IMR-90 (cell line): Measurements from ENCODE around the gene JPH3. TPM values are rescaled to one million over a fixed set of nuclear protein-coding genes. Genes with fewer than 3 reads are reported as not detected.

Experiments used
- ATAC-seq: fragments of 200-7000 bp; cut with Tn5 transposase; 2 replicates; pipeline ENCODE4 v1.9.1; 2020; ENCODE audit warnings: low read depth, mild to moderate bottlenecking, moderate library complexity
- BruUV-seq: library from RNA; stranded (reverse); fragments of 400-500 nt; replicated peaks from 2 replicates; lab custom pipeline; 2021; lab: Mats Ljungman, UMichigan
- CTCF ChIA-PET: fragments of 300-600 bp; formaldehyde crosslinking; extraction: SDS; loops from one replicate; lab custom pipeline; 2021; ENCODE audit warnings: antibody characterized with exemption; lab: Yijun Ruan, JAX
- POLR2A ChIA-PET: fragments of 300-600 bp; sonication (Branson Sonifier 250); formaldehyde crosslinking; loops from one replicate; lab custom pipeline; 2022; ENCODE audit warnings: antibody characterized with exemption; ENCODE audit not compliant: unreplicated experiment; lab: Charles Lee
- DNase-seq: peaks from one replicate; pipeline ENCODE4 v3.0.0; 2013
- H2AFZ ChIP-seq: replicated peaks from 2 replicates; pipeline ENCODE3; 2013; ENCODE audit warnings: low read length, mild to moderate bottlenecking; ENCODE audit not compliant: poor library complexity
- H2AK5ac ChIP-seq: 2 replicates; pipeline ENCODE4 v1.6.1; 2013; ENCODE audit warnings: low read depth, low read length, inconsistent platforms
- H2AK9ac ChIP-seq: replicated peaks from 2 replicates; pipeline ENCODE3; 2013; ENCODE audit warnings: mild to moderate bottlenecking, low read depth, low read length, moderate library complexity; ENCODE audit not compliant: poor library complexity
- H2BK120ac ChIP-seq: 2 replicates; pipeline ENCODE4 v1.6.1; 2013; ENCODE audit warnings: low read depth, low read length, inconsistent platforms
- H2BK15ac ChIP-seq: 3 replicates; pipeline ENCODE4 v1.6.1; 2013; ENCODE audit warnings: low read depth, low read length, inconsistent platforms
- H2BK20ac ChIP-seq: 2 replicates; pipeline ENCODE4 v1.6.1; 2013; ENCODE audit warnings: low read depth, mild to moderate bottlenecking, inconsistent platforms, low read length, moderate library complexity
- H2BK5ac ChIP-seq: 2 replicates; pipeline ENCODE4 v1.6.1; 2013; ENCODE audit warnings: mild to moderate bottlenecking, low read depth, low read length, inconsistent platforms; ENCODE audit not compliant: poor library complexity, severe bottlenecking
- H3K14ac ChIP-seq: replicated peaks from 2 replicates; pipeline ENCODE4 v1.6.1; 2013; ENCODE audit warnings: low read depth, low read length, inconsistent platforms
- H3K18ac ChIP-seq: 2 replicates; pipeline ENCODE4 v1.6.1; 2013; ENCODE audit warnings: low read depth, low read length, control low read depth
- H3K23ac ChIP-seq: 2 replicates; pipeline ENCODE4 v1.6.1; 2013; ENCODE audit warnings: low read depth, low read length, inconsistent platforms
- H3K27ac ChIP-seq: 2 replicates; pipeline ENCODE4 v1.5.1; 2013; ENCODE audit warnings: mild to moderate bottlenecking, control low read depth, low read length; ENCODE audit not compliant: insufficient read depth
- H3K27me3 ChIP-seq: 2 replicates; pipeline ENCODE4 v1.6.1; 2013; ENCODE audit warnings: low read length; ENCODE audit not compliant: control insufficient read depth, insufficient read depth
- H3K36me3 ChIP-seq: 2 replicates; pipeline ENCODE4 v1.6.1; 2013; ENCODE audit warnings: low read length, mixed read lengths; ENCODE audit not compliant: control insufficient read depth, insufficient read depth
- H3K4ac ChIP-seq: 2 replicates; pipeline ENCODE4 v1.6.1; 2013; ENCODE audit warnings: low read depth, low read length, inconsistent platforms
- H3K4me1 ChIP-seq: 2 replicates; pipeline ENCODE4 v1.6.1; 2013; ENCODE audit warnings: low read length, mixed read lengths; ENCODE audit not compliant: control insufficient read depth, insufficient read depth
- H3K4me2 ChIP-seq: 2 replicates; pipeline ENCODE4 v1.6.1; 2013; ENCODE audit warnings: low read depth, mild to moderate bottlenecking, control low read depth, low read length, moderate library complexity
- H3K4me3 ChIP-seq: 2 replicates; pipeline ENCODE4 v1.5.1; 2013; ENCODE audit warnings: low read depth, mild to moderate bottlenecking, control low read depth, low read length, moderate library complexity; ENCODE audit not compliant: insufficient read depth
- H3K56ac ChIP-seq: 2 replicates; pipeline ENCODE4 v1.6.1; 2013; ENCODE audit warnings: low read length, inconsistent platforms; ENCODE audit not compliant: insufficient read depth; ENCODE audit errors: extremely low read depth
- H3K79me1 ChIP-seq, 2 experiments: 2 replicates each; pipeline ENCODE4 v1.6.1; 2013; ENCODE audit warnings: low read length in 2 of 2, inconsistent platforms in 1 of 2, low read depth in 1 of 2
- H3K9ac ChIP-seq: 2 replicates; pipeline ENCODE4 v1.6.1; 2013; ENCODE audit warnings: low read depth, low read length, control low read depth
- H3K9me1 ChIP-seq: 2 replicates; pipeline ENCODE4 v1.6.1; 2013; ENCODE audit warnings: low read length, inconsistent platforms; ENCODE audit not compliant: insufficient read depth
- H3K9me3 ChIP-seq: 2 replicates; pipeline ENCODE4 v1.6.1; 2013; ENCODE audit warnings: low read length; ENCODE audit not compliant: control insufficient read depth, insufficient read depth
- H4K20me1 ChIP-seq: 2 replicates; pipeline ENCODE4 v1.6.1; 2013; ENCODE audit warnings: low read length, inconsistent platforms; ENCODE audit not compliant: insufficient read depth
- H4K5ac ChIP-seq: 2 replicates; pipeline ENCODE4 v1.6.1; 2013; ENCODE audit warnings: mild to moderate bottlenecking, low read depth, low read length, control low read depth
- H4K8ac ChIP-seq, 2 experiments: 2 replicates each; pipeline ENCODE4 v1.6.1; 2013; ENCODE audit warnings: low read depth in 2 of 2, low read length in 2 of 2, control low read depth in 1 of 2, inconsistent platforms in 1 of 2
- H4K91ac ChIP-seq: 2 replicates; pipeline ENCODE4 v1.6.1; 2013; ENCODE audit warnings: low read depth, low read length, inconsistent platforms; ENCODE audit not compliant: insufficient read depth
- BHLHE40 ChIP-seq: fragments of 150-350 bp; IDR thresholded peaks from 2 replicates; pipeline ENCODE4 v1.6.1; 2016; ENCODE audit warnings: mild to moderate bottlenecking, low read depth, low read length
- NFE2L2 ChIP-seq: fragments of 150-350 bp; IDR thresholded peaks from 2 replicates; pipeline ENCODE4 v1.6.1; 2016; ENCODE audit warnings: low read depth, mild to moderate bottlenecking, low read length
- RCOR1 ChIP-seq: IDR thresholded peaks from 2 replicates; pipeline ENCODE4 v1.6.1; 2012; ENCODE audit warnings: mild to moderate bottlenecking, low read length, improper control_type of control experiment; ENCODE audit not compliant: insufficient replicate concordance
- SMC3 ChIP-seq: fragments of 150-350 bp; IDR thresholded peaks from 2 replicates; pipeline ENCODE4 v1.6.1; 2016; ENCODE audit warnings: low read depth, mild to moderate bottlenecking, antibody characterized with exemption, low read length, moderate library complexity
- USF2 ChIP-seq: fragments of 150-350 bp; IDR thresholded peaks from 2 replicates; pipeline ENCODE4 v1.6.1; 2017; ENCODE audit warnings: mild to moderate bottlenecking, antibody characterized with exemption, low read length, low read depth
- WGBS, 2 experiments: methylation state at CpG; one replicate each; pipeline versions ENCODE4 v1.1.5 to v1.1.7; 2013; ENCODE audit warnings: missing lambda C conversion rate in 2 of 2; ENCODE audit not compliant: insufficient read length in 1 of 2; ENCODE audit errors: extremely low coverage in 2 of 2; 5-methylcytosine and 5-hydroxymethylcytosine counted together
- dilution Hi-C: fragments of 300-500 bp; cut with HindIII; formaldehyde crosslinking; loops from one replicate; pipeline ENCODE4 v1.14.3; 2018; ENCODE audit warnings: low sequenced_read_pairs; ENCODE audit not compliant: unreplicated experiment
- in situ Hi-C: fragments of 300-500 bp; cut with MboI; formaldehyde crosslinking; loops from 3 replicates; pipeline ENCODE4 v1.14.3; 2019; ENCODE audit warnings: low sequenced_read_pairs, inconsistent platforms, mixed read lengths
- intact Hi-C: fragments of 100-400 bp; cut with micrococcal nuclease; formaldehyde crosslinking; loops from 2 replicates; pipeline ENCODE4 v1.10.0; 2022
- polyA plus RNA-seq, 3 experiments: library from polyadenylated mRNA; depleted of rRNA; stranded (reverse); fragments of >200 nt; gene quantifications; 2 replicates each; pipeline ENCODE4 v1.2.3, GENCODE V29; 2012; ENCODE audit warnings: low replicate concordance in 1 of 3
- total RNA-seq: library from RNA; depleted of rRNA; stranded (reverse); fragments of >200 nt; gene quantifications from 2 replicates; pipeline ENCODE4 v1.2.3, GENCODE V29; 2012

The JPH3 gene
- total and polyA plus RNA-seq, 2 of the 4 experiments (the other 2 are of a cell fraction) = 0.03 TPM; not detected in 1

DNA sequence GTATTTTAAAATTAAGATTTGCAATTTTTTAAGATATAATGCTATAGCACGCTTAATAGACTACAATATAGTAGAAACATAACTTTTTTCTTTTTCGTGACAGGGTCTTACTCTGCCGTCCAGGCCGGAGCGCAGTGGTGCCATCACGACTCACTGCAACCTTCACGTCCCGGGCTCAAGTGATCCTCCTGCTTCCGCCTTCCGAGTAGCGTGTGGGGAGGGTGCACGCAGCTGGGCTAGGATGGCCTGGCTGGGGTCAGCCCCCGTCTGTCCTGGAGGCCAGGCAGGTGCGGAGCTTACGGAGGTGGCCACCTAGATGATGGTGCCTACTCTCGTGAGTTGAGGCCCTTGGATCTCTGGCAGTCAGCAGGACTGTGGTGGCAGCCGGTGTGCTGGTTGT is 50.1 kb downstream of the JPH3 start:
- Histone ChIP-seq H2AFZ (no peak overlapping the region), H3K56ac (no peak overlapping the region), H3K27ac (no peak overlapping the region), H2BK15ac (no peak overlapping the region), H3K4me1 (no peaks in the 10 kb centered on the region), H3K18ac (no peak overlapping the region), H4K5ac (no peak overlapping the region), H3K79me1 (no peaks in the 10 kb centered on the region), H3K9me3 (no peaks in the 10 kb centered on the region), H4K91ac (no peak overlapping the region), H3K36me3 (no peaks in the 10 kb centered on the region), H2BK20ac (no peak overlapping the region), H3K9ac (no peak overlapping the region), H4K8ac (no peak overlapping the region), H2BK120ac (no peak overlapping the region), H3K4me3 (no peak overlapping the region), H3K4me2 (no peak overlapping the region), H3K23ac (no peak overlapping the region), H3K27me3 (peaks cover 72% of the 10 kb centered on the region), H3K14ac (no peak overlapping the region), H3K4ac (no peak overlapping the region), H2BK5ac (no peak overlapping the region), H3K9me1 (no peaks in the 10 kb centered on the region), H2AK9ac (no peak overlapping the region), H4K20me1 (no peaks in the 10 kb centered on the region; the same call in 1 of the 2 replicates), H2AK5ac (no peak overlapping the region)
- BruUV-seq = no TSS peak
- WGBS, 2 experiments = 90% methylated on average over 10 of the region's 17 CpGs; no CpG with 5 or more reads in 1 of the 2 experiments
- CTCF ChIA-PET = no interaction called here
- TF ChIP-seq RCOR1 (no peak), SMC3 (no peak), NFE2L2 (no peak), BHLHE40 (no peak), USF2 (no peak)
- ATAC-seq (no peak), DNase-seq (no peak)
- in situ Hi-C loops = no loop called here
- dilution Hi-C loops = no loop called here
- intact Hi-C loops = no loop called here
- POLR2A ChIA-PET = no interaction called here
